H9 (cell line): ENCODE results near the gene VPS33A. TPM values are rescaled to one million over a fixed set of nuclear protein-coding genes. Genes with fewer than 3 reads are reported as not detected.

Source experiments
- DNase-seq: peaks from one replicate; pipeline ENCODE4 v3.0.0-alpha.2; 2017
- H2AFZ ChIP-seq: one replicate; pipeline ENCODE4 v1.6.1; 2013; ENCODE audit warnings: mild to moderate bottlenecking, low read length, control low read depth, moderate library complexity
- H2AK5ac ChIP-seq: 2 replicates; pipeline ENCODE4 v1.6.1; 2013; ENCODE audit warnings: low read length, control low read depth, mixed read lengths; ENCODE audit not compliant: insufficient read length
- H2BK120ac ChIP-seq: one replicate; pipeline ENCODE4 v1.6.1; 2013; ENCODE audit warnings: low read depth, mild to moderate bottlenecking, low read length, control low read depth, inconsistent platforms; ENCODE audit not compliant: poor library complexity, severe bottlenecking
- H2BK12ac ChIP-seq: 2 replicates; pipeline ENCODE4 v1.6.1; 2013; ENCODE audit warnings: low read length, control low read depth, mixed read lengths, low read depth; ENCODE audit not compliant: insufficient read length
- H2BK15ac ChIP-seq: 2 replicates; pipeline ENCODE4 v1.6.1; 2013; ENCODE audit warnings: low read depth, low read length, control low read depth
- H2BK20ac ChIP-seq: one replicate; pipeline ENCODE4 v1.6.1; 2013; ENCODE audit warnings: low read depth, mild to moderate bottlenecking, low read length, control low read depth, inconsistent platforms; ENCODE audit not compliant: poor library complexity, severe bottlenecking
- H2BK5ac ChIP-seq: 2 replicates; pipeline ENCODE4 v1.6.1; 2013; ENCODE audit warnings: low read length, control low read depth, mixed read lengths; ENCODE audit not compliant: insufficient read length
- H3K14ac ChIP-seq: 2 replicates; pipeline ENCODE4 v1.6.1; 2013; ENCODE audit warnings: low read length, control low read depth; ENCODE audit not compliant: insufficient read depth
- H3K18ac ChIP-seq: 2 replicates; pipeline ENCODE4 v1.6.1; 2013; ENCODE audit warnings: low read depth, mild to moderate bottlenecking, mixed read lengths, low read length, control low read depth; ENCODE audit not compliant: insufficient read length
- H3K23ac ChIP-seq: 2 replicates; pipeline ENCODE4 v1.6.1; 2013; ENCODE audit warnings: low read length, control low read depth, mixed read lengths, low read depth; ENCODE audit not compliant: insufficient read length
- H3K23me2 ChIP-seq: 2 replicates; pipeline ENCODE4 v1.6.1; 2013; ENCODE audit warnings: low read depth, mild to moderate bottlenecking, mixed read lengths, low read length, control low read depth; ENCODE audit not compliant: insufficient read length, poor library complexity, severe bottlenecking
- H3K27ac ChIP-seq: 2 replicates; pipeline ENCODE4 v1.5.1; 2013; ENCODE audit warnings: low read length, control low read depth, mixed read lengths, low read depth; ENCODE audit not compliant: insufficient read length
- H3K27me3 ChIP-seq: 2 replicates; pipeline ENCODE4 v1.6.1; 2013; ENCODE audit warnings: low read length, control low read depth, inconsistent platforms; ENCODE audit not compliant: insufficient read depth
- H3K4ac ChIP-seq: 2 replicates; pipeline ENCODE4 v1.6.1; 2013; ENCODE audit warnings: low read depth, mild to moderate bottlenecking, control low read depth, inconsistent platforms, low read length, moderate library complexity
- H3K4me1 ChIP-seq: 2 replicates; pipeline ENCODE4 v1.6.1; 2013; ENCODE audit warnings: low read length, control low read depth, inconsistent platforms; ENCODE audit not compliant: insufficient read depth
- H3K4me2 ChIP-seq: 2 replicates; pipeline ENCODE4 v1.6.1; 2013; ENCODE audit warnings: low read length, control low read depth, mixed read lengths; ENCODE audit not compliant: insufficient read length, insufficient read depth
- H3K56ac ChIP-seq: 2 replicates; pipeline ENCODE4 v1.6.1; 2013; ENCODE audit warnings: low read depth, mild to moderate bottlenecking, mixed read lengths, low read length, control low read depth; ENCODE audit not compliant: insufficient read length
- H3K79me1 ChIP-seq: 2 replicates; pipeline ENCODE4 v1.6.1; 2013; ENCODE audit warnings: low read depth, mild to moderate bottlenecking, moderate library complexity, low read length, control low read depth, inconsistent platforms; ENCODE audit not compliant: insufficient read depth, poor library complexity, severe bottlenecking
- H3K79me2 ChIP-seq: 2 replicates; pipeline ENCODE4 v1.6.1; 2013; ENCODE audit warnings: low read length, control low read depth, inconsistent platforms; ENCODE audit not compliant: insufficient read depth
- H3K9ac ChIP-seq: 2 replicates; pipeline ENCODE4 v1.6.1; 2013; ENCODE audit warnings: low read length, control low read depth, mixed read lengths; ENCODE audit not compliant: insufficient read length; ENCODE audit errors: extremely low read depth
- H3K9me3 ChIP-seq: one replicate; pipeline ENCODE4 v1.6.1; 2013; ENCODE audit warnings: low read depth, low read length, inconsistent platforms; ENCODE audit not compliant: control insufficient read depth
- H3T11ph ChIP-seq: one replicate; pipeline ENCODE4 v1.6.1; 2013; ENCODE audit warnings: mild to moderate bottlenecking, low read length, control low read depth, inconsistent platforms
- H4K20me1 ChIP-seq: one replicate; pipeline ENCODE4 v1.6.1; 2013; ENCODE audit not compliant: control insufficient read depth, insufficient read length, insufficient read depth
- H4K5ac ChIP-seq: 2 replicates; pipeline ENCODE4 v1.6.1; 2013; ENCODE audit warnings: low read depth, mild to moderate bottlenecking, mixed read lengths, low read length, control low read depth; ENCODE audit not compliant: insufficient read length
- H4K8ac ChIP-seq: replicated peaks from 2 replicates; pipeline ENCODE4 v1.6.1; 2013; ENCODE audit warnings: low read length, control low read depth, mixed read lengths, low read depth; ENCODE audit not compliant: insufficient read length
- H4K91ac ChIP-seq: 2 replicates; pipeline ENCODE4 v1.6.1; 2013; ENCODE audit warnings: low read depth, mild to moderate bottlenecking, moderate library complexity, mixed read lengths, low read length, control low read depth; ENCODE audit not compliant: insufficient read length
- H3K27ac Mint-ChIP-seq, 3 experiments: 2 replicates in 2 of 3; 3 replicates in 1 of 3; pipeline ENCODE4 v1.8.0; 2020 to 2021; ENCODE audit warnings: mixed read lengths in 3 of 3, mild to moderate bottlenecking in 1 of 3, moderate library complexity in 1 of 3
- H3K27me3 Mint-ChIP-seq: 2 replicates; pipeline ENCODE4 v1.8.0; 2021; ENCODE audit warnings: low read depth, mild to moderate bottlenecking, moderate library complexity, mixed read lengths
- H3K36me3 Mint-ChIP-seq, 3 experiments: 2 replicates in 2 of 3; 3 replicates in 1 of 3; pipeline ENCODE4 v1.8.0; 2020 to 2021; ENCODE audit warnings: low read depth in 3 of 3, mixed read lengths in 3 of 3; ENCODE audit not compliant: insufficient read depth in 1 of 3
- H3K4me1 Mint-ChIP-seq, 2 experiments: 2 replicates each; pipeline ENCODE4 v1.8.0; 2020; ENCODE audit warnings: mixed read lengths in 2 of 2
- H3K4me3 Mint-ChIP-seq, 2 experiments: 2 replicates in 1 of 2; 3 replicates in 1 of 2; pipeline ENCODE4 v1.8.0; 2020 to 2021; ENCODE audit warnings: mild to moderate bottlenecking in 2 of 2, mixed read lengths in 2 of 2, moderate library complexity in 1 of 2
- H3K9me3 Mint-ChIP-seq, 2 experiments: 2 replicates in 1 of 2; 3 replicates in 1 of 2; pipeline ENCODE4 v1.8.0; 2020; ENCODE audit warnings: mild to moderate bottlenecking in 2 of 2, mixed read lengths in 2 of 2, moderate library complexity in 1 of 2
- CTCF ChIP-seq: fragments of 200-600 bp; sonication (generic); conservative IDR thresholded peaks from 3 replicates; pipeline ENCODE4 v1.8.0; 2021; ENCODE audit warnings: antibody characterized with exemption, mild to moderate bottlenecking
- total RNA-seq: library from RNA; stranded (reverse); gene quantifications from 2 replicates; pipeline ENCODE4 v1.2.1, GENCODE V29; 2021

VPS33A gene
- total RNA-seq, 1 experiment from 2014 or later: 45.9 TPM

GRCh38 chr12:122295877-122296276 is 29.6 kb upstream of the VPS33A start:
- no peak overlapping the region for H3K18ac ChIP-seq
- H3K4me3 Mint-ChIP-seq: no peak overlapping the region

More at GRCh38 chr12:122295877-122296276, 29.6 kb upstream of the VPS33A start:
- no peak overlapping the region for H3K14ac ChIP-seq
- H2BK20ac ChIP-seq: no peak overlapping the region
- H3K4me2 ChIP-seq: no peak overlapping the region
- no peak overlapping the region for H4K5ac ChIP-seq
- no peaks in the 10 kb centered on the region for H3K27me3 ChIP-seq
- H4K91ac ChIP-seq: no peak overlapping the region
- Mint-ChIP-seq H3K4me1 (no peaks in the 10 kb centered on the region), H3K36me3 (peaks cover 0 to 5% (median 0%) of the 10 kb centered on the region in 3 experiments; a peak in 1 of 7 replicates), H3K9me3 (no peaks in the 10 kb centered on the region), H3K27ac (no peak overlapping the region), H3K27me3 (no peaks in the 10 kb centered on the region)
- no peaks in the 10 kb centered on the region for H3K9me3 ChIP-seq
- no peak overlapping the region for H2AK5ac ChIP-seq
- H2BK120ac ChIP-seq: no peak overlapping the region
- H2BK5ac ChIP-seq: no peak overlapping the region
- H3K4ac ChIP-seq: no peak overlapping the region
- no peaks in the 10 kb centered on the region for H3K23me2 ChIP-seq
- H3K23ac ChIP-seq: no peak overlapping the region
- no peaks in the 10 kb centered on the region for H3K79me1 ChIP-seq
- H3T11ph ChIP-seq: no peak overlapping the region
- no peak overlapping the region for H4K8ac ChIP-seq
- DNase-seq: no peak
- no peak overlapping the region for H3K27ac ChIP-seq
- no peak overlapping the region for H2BK12ac ChIP-seq
- TF ChIP-seq CTCF: no peak
- no peak overlapping the region for H2BK15ac ChIP-seq
- no peaks in the 10 kb centered on the region for H3K4me1 ChIP-seq
- H2AFZ ChIP-seq: no peak overlapping the region
- no peak overlapping the region for H3K9ac ChIP-seq
- no peak overlapping the region for H3K56ac ChIP-seq
- H3K79me2 ChIP-seq: no peaks in the 10 kb centered on the region
- no peaks in the 10 kb centered on the region for H4K20me1 ChIP-seq
